ENCODE data around the gene ABITRAM. TPM values are rescaled to one million over a fixed set of nuclear protein-coding genes. Genes with fewer than 3 reads are reported as not detected.
"Not testable (repeated sequence)": the region's sequence is repeated elsewhere in the genome, so short reads cannot be mapped to it uniquely, and the experiment has no call there.

Gene ABITRAM
- total and polyA plus RNA-seq, 2 donors (not counting 3 experiments of a cell fraction or from before 2014, with no cell fraction given): 8.8 to 10.6 TPM

- ChIA-PET POLR2A (no interaction called here), CTCF (interaction anchor here (1.6 kb wide), 1 partner anchor 57 kb away, joined by 7 read pairs; no protein-coding TSS in a partner anchor)
- dilution Hi-C loops (cut with MboI; ENCODE audit: extremely low pct_ligation_motif_present, low sequenced_read_pairs) (no loop called here), intact Hi-C loops (cut with micrococcal nuclease) (no loop called here)
- peaks cover 14 to 25% of the 10 kb centered on the region in 2 experiments for H3K36me3 ChIP-seq (ENCODE audit: control insufficient read depth in 2 of 2, extremely low read depth in 1 of 2, insufficient read depth in 2 of 2, low read length in 2 of 2)
- no peak for DNase-seq (ENCODE audit: low read depth, low spot score)
- no peak for FAIRE-seq
- no peak for TF ChIP-seq GATA2 (IDR thresholded peaks at IDR 0.05; ENCODE audit: insufficient read depth, insufficient read length, low read depth, low read length)
- TF ChIP-seq EZH2 (IDR thresholded peaks at IDR 0.05; ENCODE audit: borderline replicate concordance, low read depth, low read length, severe bottlenecking): no peak
- no peak for TF ChIP-seq FOS (IDR thresholded peaks at IDR 0.05; ENCODE audit: borderline replicate concordance, insufficient read depth, low read length)
- TF ChIP-seq CTCF (IDR thresholded peaks at IDR 0.05; ENCODE audit: extremely low read depth in 1 of 2, insufficient read depth in 1 of 2, low read depth in 1 of 2, low read length in 2 of 2): no peak
- TF ChIP-seq POLR2A (IDR thresholded peaks at IDR 0.05; ENCODE audit: low read depth, low read length): no peak
- TF ChIP-seq JUN (IDR thresholded peaks at IDR 0.05; ENCODE audit: borderline replicate concordance, insufficient read depth, insufficient read length, low read depth): no peak
- TF ChIP-seq POLR2AphosphoS5 (IDR thresholded peaks at IDR 0.05; ENCODE audit: insufficient read depth, low read depth, low read length): no peak
- TF ChIP-seq MAX (IDR thresholded peaks at IDR 0.05; ENCODE audit: insufficient read depth, insufficient read length): no peak
- H3K27ac ChIP-seq (ENCODE audit: insufficient read depth, low read depth, low read length): no peak overlapping the region
- no peaks in the 10 kb centered on the region for H3K9me3 ChIP-seq (replicated peaks; ENCODE audit: control insufficient read depth, insufficient read depth, low read length)
- H3K4me2 ChIP-seq (ENCODE audit: insufficient read depth, low read length): no peak overlapping the region
- H3K4me3 ChIP-seq (replicated peaks in 1 of 3; ENCODE audit: insufficient read depth in 1 of 3, low read depth in 1 of 3, low read length in 3 of 3): no peak overlapping the region
- no peak overlapping the region for H3K9ac ChIP-seq (replicated peaks; ENCODE audit: extremely low read depth, insufficient read depth, low read length)
- no peaks in the 10 kb centered on the region for H3K27me3 ChIP-seq (ENCODE audit: control insufficient read depth in 2 of 2, insufficient read depth in 2 of 2, low read length in 2 of 2)
- no peaks in the 10 kb centered on the region for H3K79me2 ChIP-seq (ENCODE audit: control insufficient read depth, insufficient read depth, low read length)
- no peaks in the 10 kb centered on the region for H3K9me1 ChIP-seq (replicated peaks; ENCODE audit: control insufficient read depth, extremely low read depth, insufficient read depth, low read length)
- no peaks in the 10 kb centered on the region for H4K20me1 ChIP-seq (replicated peaks; ENCODE audit: control insufficient read depth, extremely low read depth, insufficient read depth, low read length)
- no peak overlapping the region for H2AFZ ChIP-seq (ENCODE audit: low read depth, low read length)
- no peaks in the 10 kb centered on the region for H3K4me1 ChIP-seq (ENCODE audit: control insufficient read depth, extremely low read depth, insufficient read depth, low read length)
- BruUV-seq (replicated peaks): no TSS peak
These were observed 36.7 kb upstream of the ABITRAM start for GRCh38 chr9:108897324-108898096.

- H3K4me2 ChIP-seq (ENCODE audit: insufficient read depth, low read length); H4K20me1 ChIP-seq (replicated peaks; ENCODE audit: control insufficient read depth, extremely low read depth, insufficient read depth, low read length); H3K9me3 ChIP-seq (replicated peaks; ENCODE audit: control insufficient read depth, insufficient read depth, low read length); H3K9me1 ChIP-seq (replicated peaks; ENCODE audit: control insufficient read depth, extremely low read depth, insufficient read depth, low read length); H2AFZ ChIP-seq (ENCODE audit: low read depth, low read length); BruUV-seq (replicated peaks); H3K4me1 ChIP-seq (ENCODE audit: control insufficient read depth, extremely low read depth, insufficient read depth, low read length); DNase-seq (ENCODE audit: low read depth, low spot score); H3K27me3 ChIP-seq (ENCODE audit: control insufficient read depth in 2 of 2, insufficient read depth in 2 of 2, low read length in 2 of 2); intact Hi-C loops (cut with micrococcal nuclease); dilution Hi-C loops (cut with MboI; ENCODE audit: extremely low pct_ligation_motif_present, low sequenced_read_pairs); H3K27ac ChIP-seq (ENCODE audit: insufficient read depth, low read depth, low read length); H3K79me2 ChIP-seq (ENCODE audit: control insufficient read depth, insufficient read depth, low read length); H3K9ac ChIP-seq (replicated peaks; ENCODE audit: extremely low read depth, insufficient read depth, low read length); FAIRE-seq; H3K4me3 ChIP-seq (replicated peaks in 1 of 3; ENCODE audit: insufficient read depth in 1 of 3, low read depth in 1 of 3, low read length in 3 of 3): not testable (repeated sequence)
- ChIA-PET CTCF (interaction anchor here (0.5 to 2.2 kb wide), 7 partner anchors 9 to 408 kb away, joined by 3 to 11 read pairs (median 4); no protein-coding TSS in a partner anchor), POLR2A (interaction anchor here (0.7 kb wide), 1 partner anchor 26 kb away, joined by 4 read pairs; no protein-coding TSS in a partner anchor)
- peaks cover 11 to 22% of the 10 kb centered on the region in 2 experiments for H3K36me3 ChIP-seq (ENCODE audit: control insufficient read depth in 2 of 2, extremely low read depth in 1 of 2, insufficient read depth in 2 of 2, low read length in 2 of 2)
These were observed 35.0 kb upstream of the ABITRAM start for GRCh38 chr9:108899023-108899695.
